ENCODE measurements around the gene LRRK2.

DNA sequence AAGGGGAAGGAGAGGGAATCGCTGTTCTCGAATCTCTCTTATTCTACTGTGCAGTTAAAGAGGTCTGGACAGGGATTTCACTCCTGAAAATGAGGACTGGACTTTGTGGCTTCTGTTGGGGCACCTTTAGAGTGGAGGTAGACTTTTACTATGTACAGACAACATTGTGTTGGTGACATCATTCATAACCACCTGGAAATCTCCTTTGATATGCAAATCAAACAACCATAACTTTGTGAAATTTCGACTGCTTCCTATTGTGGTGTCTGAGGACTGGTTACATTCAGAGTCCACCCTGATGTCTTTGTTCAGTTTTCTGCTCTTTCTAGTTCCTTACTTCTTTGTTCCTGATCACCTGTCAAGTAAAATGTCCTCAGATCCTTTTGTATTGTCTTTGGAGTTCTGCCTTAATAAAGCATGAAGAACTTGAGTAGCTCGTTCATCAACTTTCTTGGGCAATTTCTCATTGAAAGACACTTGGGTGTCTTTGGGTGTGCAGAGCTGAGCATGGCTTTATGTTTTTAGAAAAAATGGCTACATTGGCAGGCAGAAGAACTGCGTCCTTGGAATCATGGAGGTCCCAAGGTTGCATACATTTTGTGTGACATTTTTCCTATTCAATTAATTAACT is 29.8 kb downstream of the LRRK2 start:
- TF ChIP-seq, protein P1, sequence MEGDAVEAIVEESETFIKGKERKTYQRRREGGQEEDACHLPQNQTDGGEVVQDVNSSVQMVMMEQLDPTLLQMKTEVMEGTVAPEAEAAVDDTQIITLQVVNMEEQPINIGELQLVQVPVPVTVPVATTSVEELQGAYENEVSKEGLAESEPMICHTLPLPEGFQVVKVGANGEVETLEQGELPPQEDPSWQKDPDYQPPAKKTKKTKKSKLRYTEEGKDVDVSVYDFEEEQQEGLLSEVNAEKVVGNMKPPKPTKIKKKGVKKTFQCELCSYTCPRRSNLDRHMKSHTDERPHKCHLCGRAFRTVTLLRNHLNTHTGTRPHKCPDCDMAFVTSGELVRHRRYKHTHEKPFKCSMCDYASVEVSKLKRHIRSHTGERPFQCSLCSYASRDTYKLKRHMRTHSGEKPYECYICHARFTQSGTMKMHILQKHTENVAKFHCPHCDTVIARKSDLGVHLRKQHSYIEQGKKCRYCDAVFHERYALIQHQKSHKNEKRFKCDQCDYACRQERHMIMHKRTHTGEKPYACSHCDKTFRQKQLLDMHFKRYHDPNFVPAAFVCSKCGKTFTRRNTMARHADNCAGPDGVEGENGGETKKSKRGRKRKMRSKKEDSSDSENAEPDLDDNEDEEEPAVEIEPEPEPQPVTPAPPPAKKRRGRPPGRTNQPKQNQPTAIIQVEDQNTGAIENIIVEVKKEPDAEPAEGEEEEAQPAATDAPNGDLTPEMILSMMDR (IDR thresholded peaks at IDR 0.05), result no peak
- TF ChIP-seq, protein P2, sequence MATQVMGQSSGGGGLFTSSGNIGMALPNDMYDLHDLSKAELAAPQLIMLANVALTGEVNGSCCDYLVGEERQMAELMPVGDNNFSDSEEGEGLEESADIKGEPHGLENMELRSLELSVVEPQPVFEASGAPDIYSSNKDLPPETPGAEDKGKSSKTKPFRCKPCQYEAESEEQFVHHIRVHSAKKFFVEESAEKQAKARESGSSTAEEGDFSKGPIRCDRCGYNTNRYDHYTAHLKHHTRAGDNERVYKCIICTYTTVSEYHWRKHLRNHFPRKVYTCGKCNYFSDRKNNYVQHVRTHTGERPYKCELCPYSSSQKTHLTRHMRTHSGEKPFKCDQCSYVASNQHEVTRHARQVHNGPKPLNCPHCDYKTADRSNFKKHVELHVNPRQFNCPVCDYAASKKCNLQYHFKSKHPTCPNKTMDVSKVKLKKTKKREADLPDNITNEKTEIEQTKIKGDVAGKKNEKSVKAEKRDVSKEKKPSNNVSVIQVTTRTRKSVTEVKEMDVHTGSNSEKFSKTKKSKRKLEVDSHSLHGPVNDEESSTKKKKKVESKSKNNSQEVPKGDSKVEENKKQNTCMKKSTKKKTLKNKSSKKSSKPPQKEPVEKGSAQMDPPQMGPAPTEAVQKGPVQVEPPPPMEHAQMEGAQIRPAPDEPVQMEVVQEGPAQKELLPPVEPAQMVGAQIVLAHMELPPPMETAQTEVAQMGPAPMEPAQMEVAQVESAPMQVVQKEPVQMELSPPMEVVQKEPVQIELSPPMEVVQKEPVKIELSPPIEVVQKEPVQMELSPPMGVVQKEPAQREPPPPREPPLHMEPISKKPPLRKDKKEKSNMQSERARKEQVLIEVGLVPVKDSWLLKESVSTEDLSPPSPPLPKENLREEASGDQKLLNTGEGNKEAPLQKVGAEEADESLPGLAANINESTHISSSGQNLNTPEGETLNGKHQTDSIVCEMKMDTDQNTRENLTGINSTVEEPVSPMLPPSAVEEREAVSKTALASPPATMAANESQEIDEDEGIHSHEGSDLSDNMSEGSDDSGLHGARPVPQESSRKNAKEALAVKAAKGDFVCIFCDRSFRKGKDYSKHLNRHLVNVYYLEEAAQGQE (IDR thresholded peaks at IDR 0.05; ENCODE audit: insufficient read depth in 1 of 2, low read depth in 2 of 2, low read length in 1 of 2), result no peak
- no peak for TF ChIP-seq POLR2AphosphoS5 (IDR thresholded peaks at IDR 0.05; ENCODE audit: low read depth, low read length)
